GM15510 (cell line): ENCODE measurements around the gene CITED2.

ENCODE experiments used
- POLR2A ChIP-seq: IDR thresholded peaks from 3 replicates; pipeline ENCODE4 v1.6.1; 2011; ENCODE audit warnings: borderline replicate concordance; ENCODE audit not compliant: insufficient read length; ENCODE audit errors: extremely low read depth

The CITED2 gene

DNA sequence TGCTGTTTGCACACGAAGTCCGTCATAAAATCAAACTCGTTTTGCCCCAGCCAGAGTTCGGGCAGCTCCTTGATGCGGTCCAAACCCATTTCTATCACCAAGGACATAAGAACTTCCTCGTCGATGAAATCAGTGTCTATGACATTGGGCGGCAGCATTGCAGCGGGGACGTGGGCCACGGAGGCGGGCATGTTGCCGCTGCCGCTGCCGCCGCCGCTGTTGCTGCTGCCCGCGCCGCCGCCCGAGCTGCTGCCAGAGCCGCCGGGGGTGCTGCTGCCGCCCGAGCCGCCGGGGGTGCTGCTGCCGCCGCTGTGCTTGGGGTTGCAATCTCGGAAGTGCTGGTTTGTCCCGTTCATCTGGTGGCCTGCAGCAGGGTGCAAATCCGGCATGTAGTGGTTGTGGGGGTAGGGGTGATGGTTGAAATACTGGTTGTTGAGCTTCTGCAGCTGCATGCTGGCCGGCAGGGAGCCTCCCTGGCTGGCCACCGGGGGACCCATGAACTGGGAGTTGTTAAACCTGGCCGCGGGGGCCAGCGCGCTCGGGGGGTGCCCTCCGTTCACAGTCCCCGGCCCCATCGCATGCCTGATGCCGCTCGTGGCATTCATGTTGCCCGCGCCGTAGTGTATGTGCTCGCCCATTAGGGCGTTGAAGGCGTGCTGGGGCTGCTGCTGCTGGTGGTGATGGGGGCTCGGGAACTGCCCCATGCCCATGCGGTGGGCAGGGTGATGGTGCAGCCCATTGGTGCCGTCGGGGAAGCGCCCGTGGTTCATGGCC lies 1.1 kb downstream of the CITED2 start:
- no peak for TF ChIP-seq POLR2A

DNA sequence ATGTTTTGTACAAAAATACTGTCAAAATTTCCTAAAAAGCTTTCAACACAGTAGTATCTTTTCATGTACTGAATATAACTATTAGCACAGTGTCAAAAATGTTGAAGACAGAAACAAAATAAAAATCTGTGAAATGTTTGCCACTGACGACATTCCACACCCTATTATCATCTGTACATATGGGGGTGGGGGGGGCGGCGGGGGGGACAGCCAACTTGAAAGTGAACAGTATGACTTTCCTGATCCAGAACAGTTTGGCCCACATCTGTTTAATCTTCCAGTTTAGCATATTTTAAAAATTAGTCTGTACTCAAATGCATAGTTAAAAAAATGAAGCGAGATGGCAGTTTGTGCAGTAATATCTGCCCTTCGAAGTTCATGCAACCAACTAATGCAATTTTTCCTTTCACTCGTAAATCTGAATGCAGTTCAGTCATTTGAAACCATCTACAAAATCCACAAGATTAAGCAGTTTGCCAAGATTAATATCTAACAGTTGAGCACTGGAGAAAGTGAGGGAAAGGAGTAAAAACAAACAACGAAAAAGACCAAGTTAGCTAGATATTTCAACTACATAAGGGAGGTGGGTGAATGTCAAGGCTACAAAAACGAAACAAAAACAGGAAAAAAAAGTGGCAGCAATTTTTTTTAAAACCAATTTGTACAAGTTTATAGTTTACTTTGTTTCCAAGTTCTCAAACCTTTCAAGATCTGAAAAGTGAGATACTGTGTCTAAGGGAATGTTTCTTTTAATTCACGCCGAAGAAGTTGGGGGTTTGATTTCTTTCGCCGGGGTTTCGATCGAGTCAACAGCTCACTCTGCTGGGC lies 1.9 kb downstream of the CITED2 start:
- TF ChIP-seq POLR2A = no peak

DNA sequence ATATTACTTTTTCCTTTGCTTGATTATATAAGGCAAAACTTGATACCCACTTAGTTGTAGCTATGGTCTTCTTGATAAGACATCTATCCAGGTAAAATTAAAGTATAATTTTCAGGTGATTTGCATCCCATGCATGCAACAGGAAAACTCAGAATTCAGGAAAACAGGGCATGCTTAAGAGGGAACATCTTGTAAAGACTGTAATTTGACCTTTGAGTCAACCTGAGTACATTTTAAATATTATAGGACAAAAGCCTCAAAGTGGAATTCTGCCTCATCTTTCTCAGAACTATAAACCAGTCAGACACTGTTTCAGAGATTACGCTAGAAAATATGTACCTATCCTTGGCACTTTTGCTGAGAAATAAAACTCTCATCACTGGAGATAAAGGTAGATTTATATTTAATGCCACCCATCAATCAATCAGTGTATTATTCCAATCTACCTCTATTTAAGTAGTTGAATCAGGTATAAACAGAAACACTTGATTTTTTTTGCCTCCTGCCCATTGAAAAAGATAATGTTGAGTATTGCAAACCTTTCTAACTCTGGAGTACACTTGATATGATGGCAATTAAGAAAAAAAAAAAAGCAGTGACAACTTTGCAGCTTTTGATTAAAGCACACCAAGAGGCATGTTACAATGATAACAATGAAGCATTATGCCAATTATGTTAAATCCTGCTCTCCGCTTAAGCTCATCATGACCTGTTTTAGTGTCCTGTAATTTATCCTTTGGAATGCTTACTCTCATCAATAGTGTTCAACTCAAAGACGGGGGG lies 2.8 kb downstream of the CITED2 start:
- no peak for TF ChIP-seq POLR2A

DNA sequence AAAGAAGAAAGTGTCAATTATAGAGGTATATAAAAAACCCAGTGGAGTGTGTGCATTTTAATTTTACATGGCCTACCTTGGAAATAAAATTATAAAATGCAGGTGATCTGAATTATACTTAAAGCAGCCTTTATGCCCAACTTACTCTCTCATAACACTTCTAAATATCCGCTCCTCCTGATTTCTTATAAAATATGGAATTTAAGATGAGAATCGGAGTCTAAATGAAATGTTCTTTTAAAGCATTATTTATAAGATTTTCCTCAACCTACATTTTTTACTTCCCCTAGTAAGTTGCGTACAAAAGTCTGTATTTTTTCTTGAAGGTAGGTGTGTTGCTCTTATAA lies 3.5 kb downstream of the CITED2 start:
- no peak for TF ChIP-seq POLR2A

DNA sequence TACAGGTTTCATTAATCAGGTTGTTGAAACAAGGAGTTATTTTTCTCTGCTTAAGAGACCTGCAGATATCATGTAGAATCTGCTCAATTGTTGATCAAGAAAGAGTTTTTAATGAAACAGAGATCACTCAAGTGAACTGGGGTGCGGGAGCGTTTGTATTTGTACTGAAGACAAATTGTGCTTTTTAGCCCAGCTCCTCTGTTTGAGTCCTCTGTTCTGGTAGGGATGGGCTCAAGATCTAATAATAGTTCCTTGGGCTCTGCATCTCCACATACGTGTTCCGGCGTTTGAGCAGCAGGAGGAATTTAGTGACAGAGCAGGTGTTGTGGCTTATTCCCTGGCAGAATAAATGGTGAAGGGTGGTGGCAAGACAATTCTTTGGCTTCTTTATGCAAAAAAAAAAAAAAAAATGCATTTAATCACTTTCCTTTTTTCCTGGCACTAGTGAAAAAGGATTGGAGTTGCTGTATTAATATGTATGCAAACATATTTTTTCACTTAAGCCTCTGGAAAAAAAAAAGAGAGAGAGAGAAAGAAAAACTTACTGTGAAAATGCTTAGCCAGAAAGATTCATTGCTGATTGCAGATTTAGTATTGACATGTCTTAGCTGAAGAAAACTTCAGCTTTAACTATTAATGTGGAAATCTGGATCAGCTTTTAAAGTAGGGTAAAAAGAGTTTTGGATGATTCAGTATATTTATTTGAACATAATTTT lies 4.0 kb downstream of the CITED2 start:
- no peak for TF ChIP-seq POLR2A

DNA sequence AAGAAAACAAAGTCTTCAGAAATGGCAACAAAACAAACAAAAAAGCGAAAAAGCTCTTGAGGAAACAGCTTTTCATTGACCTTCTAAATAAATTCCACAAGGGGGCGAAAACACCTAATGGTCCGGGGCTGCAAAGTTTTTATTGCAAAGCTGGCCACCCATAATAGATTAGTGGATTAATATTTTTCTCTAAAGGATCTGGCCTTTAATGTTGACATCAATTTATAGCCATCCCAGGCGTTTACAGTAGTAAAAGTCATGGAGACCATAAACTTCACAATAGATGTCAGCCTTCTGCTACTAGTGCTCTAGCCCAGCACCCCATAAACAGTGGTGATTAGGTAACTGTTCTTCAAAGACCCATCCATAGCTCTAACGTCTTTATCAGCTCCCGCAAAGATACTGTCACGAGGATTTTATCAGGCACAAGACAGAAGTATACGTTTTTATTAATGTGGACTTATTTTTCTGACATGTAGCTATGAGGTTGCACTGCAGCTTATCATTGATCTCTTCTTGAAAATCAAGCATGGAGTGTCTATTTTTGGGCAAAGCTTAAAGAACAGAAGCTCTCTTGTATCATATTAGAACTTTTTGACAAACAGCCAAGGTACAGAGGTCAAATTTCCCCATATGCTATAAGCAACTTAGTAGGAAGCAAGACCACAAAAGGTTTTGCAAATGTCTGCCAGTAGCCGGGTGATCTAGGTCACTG lies 4.7 kb downstream of the CITED2 start:
- TF ChIP-seq POLR2A = no peak

DNA sequence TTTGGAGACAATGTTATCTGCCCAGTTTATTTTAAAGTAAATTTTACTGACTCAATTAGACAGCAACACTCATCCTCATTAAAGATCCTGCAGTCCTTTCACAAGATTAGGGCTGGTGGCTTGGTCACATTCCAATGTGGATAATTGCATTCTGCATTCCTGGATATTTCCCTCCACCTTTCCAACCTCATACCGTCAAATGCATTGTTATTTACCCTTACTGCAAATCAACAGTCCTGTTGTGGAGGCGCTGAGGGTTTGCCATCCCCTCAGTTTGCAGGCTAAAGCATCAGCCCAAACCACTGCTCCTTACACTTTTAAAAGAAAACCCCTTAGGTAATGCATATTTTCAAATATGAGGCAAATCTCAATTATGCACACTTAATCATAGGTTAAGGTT lies 5.4 kb downstream of the CITED2 start:
- TF ChIP-seq POLR2A = no peak

DNA sequence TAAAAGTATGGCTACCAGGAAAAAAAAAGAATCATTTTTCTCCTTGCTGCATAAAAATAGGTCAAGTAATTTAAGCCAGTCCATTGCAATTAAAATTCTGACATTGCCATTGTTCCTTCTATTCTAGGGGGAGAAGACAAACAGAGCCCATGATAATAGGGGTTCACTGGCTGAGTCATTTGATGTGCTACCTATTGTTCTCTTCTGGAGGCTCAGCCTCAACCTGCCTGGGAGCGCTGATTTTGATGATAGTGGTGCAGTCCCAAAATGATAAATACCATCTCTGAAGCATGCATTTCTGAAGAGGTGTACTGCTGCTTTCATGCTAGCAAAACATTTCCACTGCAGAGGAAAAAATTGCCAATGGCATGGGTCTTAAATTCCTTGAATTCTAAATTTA lies 5.8 kb downstream of the CITED2 start:
- no peak for TF ChIP-seq POLR2A

DNA sequence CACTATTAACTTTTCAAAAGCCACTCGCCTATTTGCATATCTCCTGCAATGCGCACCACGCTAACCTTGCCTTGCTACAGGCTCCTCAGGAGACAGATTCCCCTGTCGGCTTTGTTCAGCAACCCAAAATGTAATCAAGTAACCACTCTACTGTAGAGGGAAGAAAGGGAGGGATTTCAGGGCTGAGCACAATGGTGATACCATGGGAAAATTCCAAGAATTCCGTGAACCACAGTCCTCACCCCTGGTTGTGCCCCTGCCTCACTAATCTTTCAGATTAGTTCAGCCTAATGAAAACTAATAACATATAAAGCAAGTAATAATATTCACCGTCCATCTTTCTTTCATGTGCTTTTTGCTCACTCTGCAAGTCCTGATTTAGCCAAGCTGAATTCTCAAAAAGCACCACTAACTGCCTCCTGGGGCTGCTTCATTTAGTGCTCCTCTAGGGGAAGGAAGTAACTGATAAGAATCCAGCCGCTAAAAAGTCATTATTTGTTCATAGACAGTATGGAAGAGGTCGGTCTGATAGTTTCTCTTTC lies 6.6 kb downstream of the CITED2 start:
- TF ChIP-seq POLR2A = no peak

DNA sequence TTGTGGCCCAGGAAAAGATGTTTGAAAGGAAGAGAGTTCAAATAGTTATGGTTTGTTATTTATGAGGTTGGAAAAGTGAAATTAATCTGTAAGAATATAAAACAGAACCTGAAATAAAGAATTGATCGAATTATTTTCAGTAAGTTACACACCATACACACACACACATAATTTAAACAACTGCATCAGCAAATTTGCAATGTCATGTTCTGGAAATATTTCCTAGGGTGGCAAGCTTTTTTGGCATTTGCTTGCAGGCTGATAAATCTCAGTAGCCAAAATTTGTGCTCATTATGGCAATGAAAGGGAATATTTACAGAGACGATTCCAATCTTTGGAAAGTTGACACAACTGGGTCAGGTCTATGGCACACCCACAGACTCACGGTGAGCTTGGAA lies 9.5 kb downstream of the CITED2 start:
- no peak for TF ChIP-seq POLR2A

DNA sequence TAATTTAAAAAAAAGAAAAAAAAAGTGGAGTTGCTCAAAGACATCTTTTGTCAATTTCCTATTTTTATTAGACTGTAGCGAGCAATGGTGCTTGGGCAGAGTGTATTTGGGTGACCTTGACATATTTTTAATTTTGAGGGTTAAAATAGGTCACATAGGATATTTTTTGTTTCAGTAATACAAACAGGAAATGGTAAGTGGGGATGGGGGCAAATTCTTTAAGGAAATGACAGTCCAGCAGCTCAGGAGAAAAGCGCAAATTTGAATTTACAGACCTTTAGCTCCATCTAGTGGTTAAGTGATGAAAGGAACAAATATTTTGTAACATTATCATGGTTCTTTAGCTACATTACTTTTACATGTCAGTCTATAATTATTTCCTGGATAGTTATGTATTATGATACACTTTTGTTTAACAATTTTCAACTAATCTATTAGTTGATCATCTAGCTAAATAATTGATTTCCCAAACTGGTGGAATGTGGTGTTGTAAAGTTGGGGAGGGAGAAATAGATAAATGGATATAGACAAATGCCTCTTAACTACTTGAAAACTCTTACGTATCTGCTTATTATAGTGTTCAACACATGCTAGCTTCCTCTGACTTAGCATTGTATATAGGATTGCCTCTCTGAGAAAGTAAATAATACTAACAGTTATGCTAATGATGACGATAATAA lies 10.0 kb downstream of the CITED2 start:
- TF ChIP-seq POLR2A = no peak

DNA sequence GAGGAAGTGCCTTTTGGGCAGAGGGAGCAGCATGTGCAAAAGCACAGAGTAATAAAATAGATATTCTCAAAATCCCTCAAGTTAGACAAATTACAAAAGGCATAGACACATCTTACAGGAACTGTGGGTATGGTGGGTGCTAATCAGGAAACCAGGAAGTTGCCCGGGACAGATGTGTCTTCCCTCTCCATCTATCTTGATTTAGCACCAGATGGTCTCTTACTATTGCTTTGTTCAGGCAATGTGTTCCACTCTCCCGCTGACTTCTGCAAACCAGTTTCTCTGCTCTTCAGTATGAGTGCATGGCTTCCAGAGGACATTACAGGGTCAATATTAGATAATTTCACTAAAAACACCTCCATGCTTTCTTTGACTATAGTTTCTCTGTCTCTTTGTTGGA lies 13.2 kb downstream of the CITED2 start:
- no peak for TF ChIP-seq POLR2A

DNA sequence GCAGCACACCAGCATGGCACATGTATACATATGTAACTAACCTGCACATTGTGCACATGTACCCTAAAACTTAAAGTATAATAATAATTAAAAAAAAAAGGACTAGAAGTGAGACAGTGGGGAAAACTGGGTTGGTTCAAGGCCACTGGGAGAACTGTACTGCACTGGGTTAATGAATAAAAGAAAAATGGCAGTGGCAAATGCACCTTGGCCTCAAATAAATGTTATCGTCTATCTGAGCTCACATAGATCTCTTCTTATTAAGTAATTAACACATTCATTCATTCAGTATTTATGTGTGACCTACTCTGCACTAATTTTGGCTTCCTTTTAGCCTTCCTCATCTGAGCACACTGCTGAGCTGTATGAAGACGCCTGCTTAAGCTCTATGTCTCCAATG lies 17.5 kb downstream of the CITED2 start:
- no peak for TF ChIP-seq POLR2A
